Ectodermal cell (in vitro differentiated cells): ENCODE measurements around the gene GID4.

Source experiments
- H3K27ac ChIP-seq: 2 replicates; pipeline ENCODE4 v1.7.0; 2013; ENCODE audit warnings: mild to moderate bottlenecking, low read depth, low read length; ENCODE audit not compliant: insufficient read depth, poor library complexity, severe bottlenecking
- H3K27me3 ChIP-seq: 2 replicates; pipeline ENCODE4 v1.7.0; 2013; ENCODE audit warnings: mild to moderate bottlenecking, low read length; ENCODE audit not compliant: insufficient read depth, control insufficient read depth, poor library complexity, severe bottlenecking
- H3K36me3 ChIP-seq: one replicate; pipeline ENCODE4 v1.7.0; 2013; ENCODE audit warnings: low read length; ENCODE audit not compliant: control insufficient read depth, insufficient read depth
- H3K4me1 ChIP-seq: one replicate; pipeline ENCODE4 v1.7.0; 2013; ENCODE audit warnings: low read length; ENCODE audit not compliant: control insufficient read depth, insufficient read depth
- H3K4me3 ChIP-seq: 2 replicates; pipeline ENCODE4 v1.7.0; 2013; ENCODE audit warnings: low read depth, low read length, control low read depth; ENCODE audit not compliant: insufficient read depth
- H3K9me3 ChIP-seq: 2 replicates; pipeline ENCODE4 v1.7.0; 2013; ENCODE audit warnings: mild to moderate bottlenecking, low read length, moderate library complexity; ENCODE audit not compliant: control insufficient read depth
- WGBS, 2 experiments: methylation state at CpG; one replicate each; pipeline ENCODE4 v1.1.7; 2013; ENCODE audit warnings: missing lambda C conversion rate in 2 of 2; 5-methylcytosine and 5-hydroxymethylcytosine counted together

GID4 gene

GRCh38 chr17:18028952-18029540 is 10.2 kb upstream of the GID4 start:
- H3K9me3 ChIP-seq = no peaks in the 10 kb centered on the region
- no peak overlapping the region for H3K4me3 ChIP-seq
- no peaks in the 10 kb centered on the region for H3K36me3 ChIP-seq
- H3K4me1 ChIP-seq = no peaks in the 10 kb centered on the region
- WGBS, 2 experiments = 91 to 94% methylated on average over 8 of the region's 8 CpGs
- H3K27ac ChIP-seq = no peak overlapping the region
- no peaks in the 10 kb centered on the region for H3K27me3 ChIP-seq

- H3K36me3 ChIP-seq = no peaks in the 10 kb centered on the region
- WGBS, 2 experiments = 91 to 97% methylated on average over 2 of the region's 2 CpGs
- no peak overlapping the region for H3K27ac ChIP-seq
- H3K4me3 ChIP-seq = no peak overlapping the region
- no peaks in the 10 kb centered on the region for H3K9me3 ChIP-seq
- no peaks in the 10 kb centered on the region for H3K4me1 ChIP-seq
- no peaks in the 10 kb centered on the region for H3K27me3 ChIP-seq
Measured at GRCh38 chr17:18031955-18032354, 7.3 kb upstream of the GID4 start.

- Histone ChIP-seq H3K4me3 (no peak overlapping the region), H3K36me3 (no peaks in the 10 kb centered on the region), H3K9me3 (no peaks in the 10 kb centered on the region), H3K27ac (no peak overlapping the region), H3K4me1 (peaks cover 5% of the 10 kb centered on the region), H3K27me3 (no peaks in the 10 kb centered on the region)
- WGBS, 2 experiments = 38 to 40% methylated on average over 5 of the region's 5 CpGs
Measured at GRCh38 chr17:18033442-18034099, 5.6 kb upstream of the GID4 start.

- no peaks in the 10 kb centered on the region for H3K9me3 ChIP-seq
- no peak overlapping the region for H3K4me3 ChIP-seq
- peaks cover 5% of the 10 kb centered on the region for H3K4me1 ChIP-seq
- whole genome bisulfite sequencing, 2 experiments = 88 to 89% methylated on average over 2 of the region's 2 CpGs
- no peak overlapping the region for H3K27ac ChIP-seq
- no peaks in the 10 kb centered on the region for H3K36me3 ChIP-seq
- H3K27me3 ChIP-seq = no peaks in the 10 kb centered on the region
Measured at GRCh38 chr17:18035704-18036103, 3.5 kb upstream of the GID4 start.

- Histone ChIP-seq H3K27ac (no peak overlapping the region), H3K4me1 (peaks cover 8% of the 10 kb centered on the region), H3K27me3 (no peaks in the 10 kb centered on the region), H3K4me3 (no peak overlapping the region), H3K9me3 (no peaks in the 10 kb centered on the region), H3K36me3 (no peaks in the 10 kb centered on the region)
- WGBS, 2 experiments = 89 to 94% methylated on average over 6 of the region's 6 CpGs
Measured at GRCh38 chr17:18037486-18037885, 1.7 kb upstream of the GID4 start.

GRCh38 chr17:18038149-18038850 is 908 bp upstream of the GID4 start:
- H3K27ac ChIP-seq = no peak overlapping the region
- peaks cover 8% of the 10 kb centered on the region for H3K4me1 ChIP-seq
- H3K27me3 ChIP-seq = no peaks in the 10 kb centered on the region
- H3K4me3 ChIP-seq = peak overlapping the region; percentile 83
- WGBS, 2 experiments = 11 to 14% methylated on average over 12 to 13 of the region's 13 CpGs
- no peaks in the 10 kb centered on the region for H3K9me3 ChIP-seq
- H3K36me3 ChIP-seq = no peaks in the 10 kb centered on the region

GRCh38 chr17:18039535-18040260 is 490 bp downstream of the GID4 start:
- 1% methylated on average over 81 of the region's 81 CpGs for WGBS, 2 experiments

GRCh38 chr17:18040261-18040858 is 1.2 kb downstream of the GID4 start:
- Histone ChIP-seq H3K27ac (no peak overlapping the region), H3K9me3 (no peaks in the 10 kb centered on the region), H3K36me3 (no peaks in the 10 kb centered on the region), H3K4me3 (peak overlapping the region; percentile 83), H3K27me3 (no peaks in the 10 kb centered on the region), H3K4me1 (peaks cover 8% of the 10 kb centered on the region)
- WGBS, 2 experiments = 44 to 47% methylated on average over 6 of the region's 6 CpGs

More at GRCh38 chr17:18039535-18040260, 490 bp downstream of the GID4 start:
- Histone ChIP-seq H3K9me3 (no peaks in the 10 kb centered on the region), H3K4me3 (peak overlapping the region; percentile 83), H3K36me3 (no peaks in the 10 kb centered on the region), H3K27me3 (no peaks in the 10 kb centered on the region), H3K4me1 (peaks cover 8% of the 10 kb centered on the region), H3K27ac (no peak overlapping the region)

- H3K27ac ChIP-seq = no peak overlapping the region
- no peak overlapping the region for H3K4me3 ChIP-seq
- H3K9me3 ChIP-seq = no peaks in the 10 kb centered on the region
- 85% methylated on average over 1 of the region's 1 CpG for WGBS, 2 experiments
- H3K36me3 ChIP-seq = no peaks in the 10 kb centered on the region
- H3K27me3 ChIP-seq = no peaks in the 10 kb centered on the region
- peaks cover 8% of the 10 kb centered on the region for H3K4me1 ChIP-seq
Measured at GRCh38 chr17:18041776-18042175, 2.6 kb downstream of the GID4 start.
